ENCODE results near the gene AR. TPM values are rescaled to one million over a fixed set of nuclear protein-coding genes. Genes with fewer than 3 reads are reported as not detected.

Gene AR
- total RNA-seq, 5 donors from 2014 or later (not counting 1 experiment from before 2014, with no cell fraction given), result 0.14 to 0.40 (median 0.32) TPM

DNA sequence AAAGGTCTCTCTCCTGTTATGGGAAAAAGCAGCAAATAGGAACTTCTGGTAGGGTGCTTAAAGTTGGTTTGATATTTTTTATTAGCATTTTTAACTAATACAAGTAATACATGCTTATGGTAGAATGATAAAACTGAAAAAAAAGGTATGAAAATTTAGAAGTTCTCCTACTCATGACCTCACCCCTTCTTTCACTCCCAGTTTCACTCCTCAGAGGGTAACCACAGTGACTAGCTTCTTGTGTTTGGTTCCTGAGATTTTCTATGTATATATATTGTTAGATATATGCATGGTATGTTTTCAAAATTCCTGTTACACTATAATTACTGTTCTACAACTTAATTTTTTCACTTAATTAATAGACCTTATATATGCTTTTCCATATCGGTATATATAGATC is 66.5 kb downstream of the AR start:
- Mint-ChIP-seq H3K36me3 (no peaks in the 10 kb centered on the region), H3K4me3 (no peak overlapping the region), H3K9me3 (peaks cover 6 to 10% (median 10%) of the 10 kb centered on the region in 3 donors), H3K4me1 (no peaks in the 10 kb centered on the region), H3K27ac (no peak overlapping the region), H3K27me3 (peaks cover 0 to 8% of the 10 kb centered on the region in 2 donors)
- Histone ChIP-seq H3K27ac (ENCODE audit: low read length) (no peak overlapping the region), H3K4me3 (ENCODE audit: control insufficient read depth in 1 of 2, extremely low read depth in 1 of 2, low read length in 1 of 2) (no peak overlapping the region), H3K27me3 (replicated peaks in 1 of 2; ENCODE audit: control insufficient read depth in 2 of 2, extremely low read depth in 1 of 2, insufficient read depth in 2 of 2, low read length in 1 of 2) (no peaks in the 10 kb centered on the region), H3K4me1 (ENCODE audit: control insufficient read depth in 1 of 2, extremely low read depth in 1 of 2, insufficient read depth in 2 of 2, low read length in 2 of 2) (no peaks in the 10 kb centered on the region), H3K36me3 (ENCODE audit: control insufficient read depth in 2 of 2, extremely low read depth in 1 of 2, insufficient read depth in 1 of 2, low read length in 1 of 2) (no peaks in the 10 kb centered on the region), H3K9me3 (no peaks in the 10 kb centered on the region)
- no CpG with 5 or more reads among the region's 1 CpG for WGBS (ENCODE audit: insufficient coverage)
- CTCF ChIA-PET, result no interaction called here
- POLR2A ChIA-PET, result no interaction called here
- ATAC-seq (replicated peaks in 1 of 4) (no peak), DNase-seq (no peak)

DNA sequence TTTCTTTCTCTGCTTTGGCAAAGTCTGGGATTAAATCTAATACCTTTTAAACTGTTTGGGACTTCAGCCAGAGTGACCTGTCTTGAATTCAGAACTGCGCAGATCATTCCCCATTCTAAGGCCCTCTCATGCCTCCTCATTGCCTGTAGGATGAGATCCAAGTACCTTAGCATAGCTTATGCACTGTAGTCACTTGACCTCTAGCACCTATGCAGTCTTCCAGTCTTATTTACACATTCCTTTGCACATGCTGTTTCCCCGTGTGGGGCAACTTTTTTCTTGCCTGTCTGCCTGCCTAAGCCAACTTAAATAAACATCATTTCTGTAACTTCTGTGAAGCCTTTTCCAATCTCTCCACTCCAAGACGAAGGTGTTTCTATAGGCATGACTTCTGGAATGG is 68.4 kb downstream of the AR start:
- Histone ChIP-seq H3K4me3 (ENCODE audit: control insufficient read depth in 1 of 2, extremely low read depth in 1 of 2, low read length in 1 of 2) (no peak overlapping the region), H3K36me3 (ENCODE audit: control insufficient read depth in 2 of 2, extremely low read depth in 1 of 2, insufficient read depth in 1 of 2, low read length in 1 of 2) (no peaks in the 10 kb centered on the region), H3K9me3 (no peaks in the 10 kb centered on the region), H3K27me3 (replicated peaks in 1 of 2; ENCODE audit: control insufficient read depth in 2 of 2, extremely low read depth in 1 of 2, insufficient read depth in 2 of 2, low read length in 1 of 2) (no peaks in the 10 kb centered on the region), H3K4me1 (ENCODE audit: control insufficient read depth in 1 of 2, extremely low read depth in 1 of 2, insufficient read depth in 2 of 2, low read length in 2 of 2) (no peaks in the 10 kb centered on the region), H3K27ac (ENCODE audit: low read length) (no peak overlapping the region)
- no peaks in the 10 kb centered on the region for H3K36me3 Mint-ChIP-seq
- peaks cover 6 to 10% (median 10%) of the 10 kb centered on the region in 3 donors for H3K9me3 Mint-ChIP-seq
- DNase-seq (no peak), ATAC-seq (replicated peaks in 1 of 4) (no peak)
- H3K4me3 Mint-ChIP-seq, result no peak overlapping the region
- no peaks in the 10 kb centered on the region for H3K4me1 Mint-ChIP-seq
- peaks cover 0 to 8% of the 10 kb centered on the region in 2 donors for H3K27me3 Mint-ChIP-seq
- ChIA-PET CTCF (no interaction called here), POLR2A (no interaction called here)
- H3K27ac Mint-ChIP-seq, result no peak overlapping the region
- WGBS (ENCODE audit: insufficient coverage), result 86% methylated on average over 1 of the region's 3 CpGs

DNA sequence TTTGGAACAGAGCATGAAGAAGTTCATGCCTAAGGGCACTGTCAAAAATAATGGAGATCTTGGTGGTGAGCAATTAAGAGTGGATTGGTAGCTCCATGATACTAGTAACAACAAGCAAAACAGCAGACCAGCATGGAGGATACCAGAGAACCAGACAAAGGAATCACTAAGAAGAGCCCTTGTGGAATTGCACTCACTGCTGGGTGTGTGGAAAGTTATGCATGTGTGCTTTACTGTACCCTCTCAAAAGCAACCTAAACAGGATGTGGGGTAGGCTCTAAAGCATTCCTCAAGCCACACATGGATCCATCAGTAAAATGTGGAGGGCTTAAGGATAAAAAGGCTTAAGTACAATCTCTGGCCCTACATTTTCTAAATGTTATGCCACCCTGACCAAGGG is 69.5 kb downstream of the AR start:
- no peak overlapping the region for H3K4me3 ChIP-seq (ENCODE audit: control insufficient read depth in 1 of 2, extremely low read depth in 1 of 2, low read length in 1 of 2)
- peaks cover 0 to 11% of the 10 kb centered on the region in 2 donors for H3K27me3 Mint-ChIP-seq
- H3K27ac ChIP-seq (ENCODE audit: low read length), result no peak overlapping the region
- DNase-seq (no peak), ATAC-seq (replicated peaks in 1 of 4) (no peak)
- ChIA-PET CTCF (no interaction called here), POLR2A (no interaction called here)
- no peaks in the 10 kb centered on the region for H3K4me1 ChIP-seq (ENCODE audit: control insufficient read depth in 1 of 2, extremely low read depth in 1 of 2, insufficient read depth in 2 of 2, low read length in 2 of 2)
- H3K27me3 ChIP-seq (replicated peaks in 1 of 2; ENCODE audit: control insufficient read depth in 2 of 2, extremely low read depth in 1 of 2, insufficient read depth in 2 of 2, low read length in 1 of 2), result no peaks in the 10 kb centered on the region
- H3K9me3 ChIP-seq, result no peaks in the 10 kb centered on the region
- H3K36me3 Mint-ChIP-seq, result no peaks in the 10 kb centered on the region
- H3K4me3 Mint-ChIP-seq, result no peak overlapping the region
- no peaks in the 10 kb centered on the region for H3K4me1 Mint-ChIP-seq
- no peaks in the 10 kb centered on the region for H3K36me3 ChIP-seq (ENCODE audit: control insufficient read depth in 2 of 2, extremely low read depth in 1 of 2, insufficient read depth in 1 of 2, low read length in 1 of 2)
- peaks cover 6 to 10% (median 10%) of the 10 kb centered on the region in 3 donors for H3K9me3 Mint-ChIP-seq
- H3K27ac Mint-ChIP-seq, result no peak overlapping the region

DNA sequence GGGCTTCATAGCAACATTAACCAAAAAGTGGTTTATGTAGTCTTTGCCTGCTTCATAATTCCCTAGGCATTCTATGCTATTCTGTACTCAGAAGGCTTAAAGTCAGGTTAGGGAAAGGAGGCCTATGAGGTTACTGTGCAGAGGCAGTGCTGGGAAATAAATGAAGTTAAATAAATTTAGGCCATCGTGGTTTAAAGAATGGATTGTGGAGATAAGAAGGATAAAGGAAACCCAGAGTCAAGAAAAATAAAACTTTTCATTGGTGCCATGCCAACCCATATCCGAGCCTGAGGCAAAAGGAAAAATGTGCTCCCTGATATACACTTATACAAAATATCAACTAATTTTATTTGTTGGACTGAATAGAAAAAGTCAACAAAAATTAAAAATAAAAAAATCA is 70.2 kb downstream of the AR start:
- Histone ChIP-seq H3K4me3 (ENCODE audit: control insufficient read depth in 1 of 2, extremely low read depth in 1 of 2, low read length in 1 of 2) (no peak overlapping the region), H3K27me3 (replicated peaks in 1 of 2; ENCODE audit: control insufficient read depth in 2 of 2, extremely low read depth in 1 of 2, insufficient read depth in 2 of 2, low read length in 1 of 2) (no peaks in the 10 kb centered on the region), H3K27ac (ENCODE audit: low read length) (no peak overlapping the region), H3K4me1 (ENCODE audit: control insufficient read depth in 1 of 2, extremely low read depth in 1 of 2, insufficient read depth in 2 of 2, low read length in 2 of 2) (no peaks in the 10 kb centered on the region), H3K9me3 (no peaks in the 10 kb centered on the region), H3K36me3 (ENCODE audit: control insufficient read depth in 2 of 2, extremely low read depth in 1 of 2, insufficient read depth in 1 of 2, low read length in 1 of 2) (no peaks in the 10 kb centered on the region)
- POLR2A ChIA-PET, result no interaction called here
- CTCF ChIA-PET, result no interaction called here
- DNase-seq (no peak), ATAC-seq (replicated peaks in 1 of 4) (no peak)
- WGBS (ENCODE audit: insufficient coverage), result no CpG with 5 or more reads among the region's 2 CpGs
- H3K9me3 Mint-ChIP-seq, result peaks cover 6 to 10% (median 10%) of the 10 kb centered on the region in 3 donors
- no peak overlapping the region for H3K4me3 Mint-ChIP-seq
- H3K27me3 Mint-ChIP-seq, result peaks cover 0 to 11% of the 10 kb centered on the region in 2 donors
- H3K4me1 Mint-ChIP-seq, result no peaks in the 10 kb centered on the region
- H3K36me3 Mint-ChIP-seq, result no peaks in the 10 kb centered on the region
- no peak overlapping the region for H3K27ac Mint-ChIP-seq

DNA sequence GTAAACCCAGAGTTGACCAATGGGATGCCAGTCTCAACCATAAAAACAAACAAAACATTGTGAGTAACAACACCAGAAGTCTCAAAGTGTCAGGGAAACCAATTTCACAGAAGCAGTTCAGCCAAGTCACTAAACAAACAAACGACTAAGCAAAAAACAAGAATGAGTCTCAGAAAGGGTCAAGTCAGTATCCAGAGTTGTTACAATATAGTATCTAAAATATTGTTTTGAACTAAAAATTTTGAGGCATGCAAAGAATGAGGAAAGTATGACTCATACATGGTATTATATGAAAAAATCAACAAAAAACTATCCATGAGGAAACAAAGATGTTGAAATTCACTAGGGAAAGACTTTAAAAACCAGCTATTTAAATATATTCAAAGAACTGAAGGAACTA is 70.6 kb downstream of the AR start:
- no peaks in the 10 kb centered on the region for H3K9me3 ChIP-seq
- ChIA-PET CTCF (no interaction called here), POLR2A (no interaction called here)
- H3K36me3 ChIP-seq (ENCODE audit: control insufficient read depth in 2 of 2, extremely low read depth in 1 of 2, insufficient read depth in 1 of 2, low read length in 1 of 2), result no peaks in the 10 kb centered on the region
- H3K27ac ChIP-seq (ENCODE audit: low read length), result no peak overlapping the region
- no peak overlapping the region for H3K4me3 Mint-ChIP-seq
- H3K4me1 ChIP-seq (ENCODE audit: control insufficient read depth in 1 of 2, extremely low read depth in 1 of 2, insufficient read depth in 2 of 2, low read length in 2 of 2), result no peaks in the 10 kb centered on the region
- no peak for DNase-seq
- H3K27me3 ChIP-seq (replicated peaks in 1 of 2; ENCODE audit: control insufficient read depth in 2 of 2, extremely low read depth in 1 of 2, insufficient read depth in 2 of 2, low read length in 1 of 2), result no peaks in the 10 kb centered on the region
- no CpG with 5 or more reads among the region's 1 CpG for WGBS (ENCODE audit: insufficient coverage)
- H3K36me3 Mint-ChIP-seq, result no peaks in the 10 kb centered on the region
- H3K4me3 ChIP-seq (ENCODE audit: control insufficient read depth in 1 of 2, extremely low read depth in 1 of 2, low read length in 1 of 2), result no peak overlapping the region
- H3K4me1 Mint-ChIP-seq, result no peaks in the 10 kb centered on the region
- no peak overlapping the region for H3K27ac Mint-ChIP-seq
- H3K27me3 Mint-ChIP-seq, result peaks cover 0 to 11% of the 10 kb centered on the region in 2 donors
- ATAC-seq (replicated peaks in 1 of 4), result no peak
- peaks cover 6 to 10% (median 10%) of the 10 kb centered on the region in 3 donors for H3K9me3 Mint-ChIP-seq

GRCh38 chrX:67619253-67619652 is 75.4 kb downstream of the AR start:
- Histone ChIP-seq H3K4me3 (ENCODE audit: control insufficient read depth in 1 of 2, extremely low read depth in 1 of 2, low read length in 1 of 2) (no peak overlapping the region), H3K36me3 (ENCODE audit: control insufficient read depth in 2 of 2, extremely low read depth in 1 of 2, insufficient read depth in 1 of 2, low read length in 1 of 2) (no peaks in the 10 kb centered on the region), H3K4me1 (ENCODE audit: control insufficient read depth in 1 of 2, extremely low read depth in 1 of 2, insufficient read depth in 2 of 2, low read length in 2 of 2) (no peaks in the 10 kb centered on the region), H3K27ac (ENCODE audit: low read length) (no peak overlapping the region), H3K27me3 (replicated peaks in 1 of 2; ENCODE audit: control insufficient read depth in 2 of 2, extremely low read depth in 1 of 2, insufficient read depth in 2 of 2, low read length in 1 of 2) (no peaks in the 10 kb centered on the region), H3K9me3 (no peaks in the 10 kb centered on the region)
- POLR2A ChIA-PET, result no interaction called here
- ATAC-seq (replicated peaks in 1 of 4), result no peak
- no peak for DNase-seq
- no peak overlapping the region for H3K27ac Mint-ChIP-seq
- no peak overlapping the region for H3K4me3 Mint-ChIP-seq
- no peaks in the 10 kb centered on the region for H3K4me1 Mint-ChIP-seq
- H3K36me3 Mint-ChIP-seq, result no peaks in the 10 kb centered on the region
- WGBS (ENCODE audit: insufficient coverage), result 40% methylated on average over 1 of the region's 1 CpG
- H3K27me3 Mint-ChIP-seq, result peaks cover 0 to 3% of the 10 kb centered on the region in 2 donors
- H3K9me3 Mint-ChIP-seq, result peaks cover 3 to 9% (median 5%) of the 10 kb centered on the region in 3 donors
- CTCF ChIA-PET, result no interaction called here

DNA sequence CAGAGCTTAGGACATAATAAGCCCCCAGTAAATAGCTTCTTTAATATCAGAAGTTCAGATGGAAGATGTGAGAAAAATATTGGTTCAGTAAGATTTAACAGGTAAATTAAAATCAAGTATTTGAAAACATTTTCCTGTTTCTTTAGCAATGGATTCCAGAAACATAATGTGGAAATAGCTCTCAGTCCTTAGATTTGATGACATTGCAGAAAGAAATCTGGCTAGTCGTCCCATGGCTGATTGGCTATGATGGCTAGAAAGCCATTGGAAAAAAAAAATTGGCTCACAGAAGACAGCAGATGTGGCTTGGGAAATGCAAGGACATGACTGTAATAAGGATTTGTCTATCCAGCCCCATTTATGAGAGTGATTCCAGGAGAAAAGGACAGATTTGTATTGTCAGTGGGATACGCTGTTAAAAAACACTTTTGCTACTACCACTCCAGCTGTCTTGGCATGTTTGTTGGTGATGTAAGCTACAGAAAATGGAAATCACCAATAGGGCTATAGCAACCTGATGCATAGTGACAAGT is 78.3 kb downstream of the AR start:
- H3K4me3 Mint-ChIP-seq, result no peak overlapping the region
- no peak overlapping the region for H3K27ac Mint-ChIP-seq
- Histone ChIP-seq H3K9me3 (no peaks in the 10 kb centered on the region), H3K27me3 (replicated peaks in 1 of 2; ENCODE audit: control insufficient read depth in 2 of 2, extremely low read depth in 1 of 2, insufficient read depth in 2 of 2, low read length in 1 of 2) (no peaks in the 10 kb centered on the region), H3K27ac (ENCODE audit: low read length) (no peak overlapping the region), H3K4me1 (ENCODE audit: control insufficient read depth in 1 of 2, extremely low read depth in 1 of 2, insufficient read depth in 2 of 2, low read length in 2 of 2) (no peaks in the 10 kb centered on the region), H3K4me3 (ENCODE audit: control insufficient read depth in 1 of 2, extremely low read depth in 1 of 2, low read length in 1 of 2) (no peak overlapping the region), H3K36me3 (ENCODE audit: control insufficient read depth in 2 of 2, extremely low read depth in 1 of 2, insufficient read depth in 1 of 2, low read length in 1 of 2) (no peaks in the 10 kb centered on the region)
- no peak for DNase-seq
- ATAC-seq (replicated peaks in 1 of 4), result no peak
- ChIA-PET POLR2A (interaction anchor here in 1 of 2 donors (0.5 kb wide), 1 partner anchor 1739 kb away, joined by 3 read pairs; no protein-coding TSS in a partner anchor), CTCF (no interaction called here)
- peaks cover 0 to 5% (median 0%) of the 10 kb centered on the region in 3 donors for H3K9me3 Mint-ChIP-seq
- no peaks in the 10 kb centered on the region for H3K4me1 Mint-ChIP-seq
- H3K27me3 Mint-ChIP-seq, result peaks cover 0 to 3% of the 10 kb centered on the region in 2 donors
- WGBS (ENCODE audit: insufficient coverage), result 80% methylated on average over 1 of the region's 2 CpGs
- no peaks in the 10 kb centered on the region for H3K36me3 Mint-ChIP-seq

Data from T-cell (primary cell).